AG09309 (cell line): Measurements from ENCODE around the gene CTSH.
"Not testable (repeated sequence)": the region's sequence is repeated elsewhere in the genome, so short reads cannot be mapped to it uniquely, and the experiment has no call there.

Experiments used
- DNase-seq: peaks from one replicate; pipeline ENCODE4 v3.0.0-alpha.2; 2010; ENCODE audit warnings: low read depth
- H3K4me3 ChIP-seq: 2 replicates; pipeline ENCODE4 v1.5.1; 2011; ENCODE audit warnings: mild to moderate bottlenecking, low read depth, low read length, moderate library complexity; ENCODE audit not compliant: control insufficient read depth
- TF ChIP-seq, protein P1 (sequence below): IDR thresholded peaks from 2 replicates; pipeline ENCODE4 v1.5.1; 2011; ENCODE audit warnings: mild to moderate bottlenecking, low read depth, low read length, inconsistent platforms; ENCODE audit not compliant: insufficient read depth, control insufficient read depth; ENCODE audit errors: missing control alignments

The CTSH gene

DNA sequence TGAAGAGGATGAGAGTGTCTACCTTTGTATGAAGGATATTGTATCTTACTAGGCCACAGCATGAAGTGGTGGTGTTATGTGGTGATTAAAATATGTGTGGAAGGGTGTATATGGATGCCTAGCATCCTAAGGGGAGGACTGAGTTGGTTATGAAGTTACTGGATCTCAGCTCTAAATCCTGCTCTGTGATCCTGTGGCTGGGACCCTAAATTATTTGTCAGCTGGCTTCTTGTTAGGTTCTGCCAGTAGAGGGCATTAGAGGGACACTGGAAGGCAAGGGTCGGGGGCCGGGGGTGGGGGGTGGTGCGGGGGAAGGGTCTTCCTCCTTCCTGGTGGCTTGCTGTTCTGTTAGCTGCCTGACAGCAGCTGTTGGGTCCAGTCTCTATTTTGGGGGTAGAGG is 37.3 kb downstream of the CTSH start:
- no peak overlapping the region for H3K4me3 ChIP-seq
- no peak for DNase-seq
- TF ChIP-seq, protein P1, sequence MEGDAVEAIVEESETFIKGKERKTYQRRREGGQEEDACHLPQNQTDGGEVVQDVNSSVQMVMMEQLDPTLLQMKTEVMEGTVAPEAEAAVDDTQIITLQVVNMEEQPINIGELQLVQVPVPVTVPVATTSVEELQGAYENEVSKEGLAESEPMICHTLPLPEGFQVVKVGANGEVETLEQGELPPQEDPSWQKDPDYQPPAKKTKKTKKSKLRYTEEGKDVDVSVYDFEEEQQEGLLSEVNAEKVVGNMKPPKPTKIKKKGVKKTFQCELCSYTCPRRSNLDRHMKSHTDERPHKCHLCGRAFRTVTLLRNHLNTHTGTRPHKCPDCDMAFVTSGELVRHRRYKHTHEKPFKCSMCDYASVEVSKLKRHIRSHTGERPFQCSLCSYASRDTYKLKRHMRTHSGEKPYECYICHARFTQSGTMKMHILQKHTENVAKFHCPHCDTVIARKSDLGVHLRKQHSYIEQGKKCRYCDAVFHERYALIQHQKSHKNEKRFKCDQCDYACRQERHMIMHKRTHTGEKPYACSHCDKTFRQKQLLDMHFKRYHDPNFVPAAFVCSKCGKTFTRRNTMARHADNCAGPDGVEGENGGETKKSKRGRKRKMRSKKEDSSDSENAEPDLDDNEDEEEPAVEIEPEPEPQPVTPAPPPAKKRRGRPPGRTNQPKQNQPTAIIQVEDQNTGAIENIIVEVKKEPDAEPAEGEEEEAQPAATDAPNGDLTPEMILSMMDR = peak; percentile 29

GRCh38 chr15:78906316-78906620 is 38.6 kb downstream of the CTSH start:
- TF ChIP-seq, protein P1 = no peak
- no peak overlapping the region for H3K4me3 ChIP-seq
- DNase-seq = peak; percentile 66

GRCh38 chr15:78904599-78905358 is 40.1 kb downstream of the CTSH start:
- H3K4me3 ChIP-seq = no peak overlapping the region
- DNase-seq = no peak
- TF ChIP-seq, protein P1 = no peak

- H3K4me3 ChIP-seq, DNase-seq: not testable (repeated sequence)
These were observed 42.4 kb downstream of the CTSH start for GRCh38 chr15:78902281-78903032.

DNA sequence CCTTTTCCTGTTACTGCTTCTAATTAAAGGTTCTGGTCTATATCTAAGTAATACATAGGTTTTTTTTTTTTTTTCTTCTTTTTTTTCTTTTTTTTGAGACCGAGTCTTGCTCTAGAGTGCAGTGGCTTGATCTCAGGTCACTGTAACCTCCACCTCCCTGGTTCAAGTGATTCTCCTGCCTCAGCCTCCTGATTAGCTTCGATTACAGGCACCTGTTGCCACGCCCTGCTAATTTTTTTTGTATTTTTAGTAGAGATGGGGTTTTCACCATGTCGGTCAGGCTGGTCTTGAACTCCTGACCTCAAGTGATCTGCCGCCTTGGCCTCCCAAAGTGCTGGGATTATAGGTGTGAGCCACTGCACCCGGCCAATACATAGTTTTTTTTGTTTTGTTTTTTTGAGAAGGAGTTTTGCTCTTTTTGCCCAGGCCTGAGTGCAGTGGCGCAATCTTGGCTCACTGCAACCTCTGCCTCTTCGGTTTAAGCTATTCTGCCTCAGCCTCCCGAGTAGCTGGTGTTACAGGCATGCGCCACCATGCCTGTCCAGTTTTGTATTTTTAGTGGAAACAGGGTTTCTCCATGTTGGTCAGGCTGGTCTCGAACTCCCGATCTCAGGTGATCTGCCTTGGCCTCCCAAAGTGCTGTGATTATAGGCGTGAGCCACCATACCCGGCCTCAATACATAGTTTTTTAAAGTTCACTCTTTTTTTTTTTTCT is 43.9 kb downstream of the CTSH start:
- not testable (repeated sequence) for H3K4me3 ChIP-seq, DNase-seq

- no peak overlapping the region for H3K4me3 ChIP-seq
- TF ChIP-seq, protein P1 = no peak
- DNase-seq = no peak
These were observed 46.3 kb downstream of the CTSH start for GRCh38 chr15:78898540-78898939.

DNA sequence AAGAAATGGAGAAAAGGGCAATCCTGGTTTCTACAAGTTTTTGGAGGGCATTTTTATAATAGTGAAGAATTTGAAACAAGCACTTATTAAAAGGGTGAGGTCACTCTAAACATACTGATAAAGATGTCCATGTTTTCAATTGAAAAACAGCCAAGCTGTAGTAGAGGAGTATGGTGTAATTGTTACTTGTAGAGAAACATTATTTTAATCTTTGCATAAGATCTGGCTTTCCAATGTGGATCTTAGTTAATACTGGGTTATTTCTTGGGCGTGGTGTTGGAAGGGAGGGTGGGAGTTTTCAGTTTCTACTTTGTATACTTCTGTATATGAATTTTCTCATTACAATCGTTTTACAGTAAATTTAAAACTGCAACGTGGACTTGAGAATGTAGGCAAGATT is 49.4 kb downstream of the CTSH start:
- no peak for DNase-seq
- TF ChIP-seq, protein P1 = no peak
- H3K4me3 ChIP-seq = no peak overlapping the region
